Natural killer cell treated with Interleukin-12 subunit alpha and Interleukin-12 subunit beta and Interleukin-15 and Interleukin-18, amount 100 ng/mL, for 72 hours (primary cell): ENCODE results near the gene NDUFS6. TPM values are rescaled to one million over a fixed set of nuclear protein-coding genes. Genes with fewer than 3 reads are reported as not detected.
"Not testable (repeated sequence)": the region's sequence is repeated elsewhere in the genome, so short reads cannot be mapped to it uniquely, and the experiment has no call there.

ENCODE experiments used
- ATAC-seq, 2 donors: fragments of 150-1000 bp; cut with Tn5 transposase in 1 of 2; sonication (Bioruptor Pico), chemical (Tn5 transposase) in 1 of 2; 2 replicates each; pipeline ENCODE4 v1.10.0; 2021
- DNase-seq: peaks from one replicate; pipeline ENCODE4 v3.0.0; 2022; ENCODE audit warnings: low spot score
- H3K27ac Mint-ChIP-seq, 2 donors: 1 replicate in 1 of 2; 2 replicates in 1 of 2; pipeline ENCODE4 v1.8.0; 2022; ENCODE audit warnings: mixed read lengths in 2 of 2, mild to moderate bottlenecking in 1 of 2, moderate library complexity in 1 of 2
- H3K27me3 Mint-ChIP-seq, 2 donors: 1 replicate in 1 of 2; 2 replicates in 1 of 2; pipeline ENCODE4 v1.8.0; 2022; ENCODE audit warnings: mixed read lengths in 2 of 2
- H3K36me3 Mint-ChIP-seq: one replicate; pipeline ENCODE4 v1.8.0; 2022; ENCODE audit warnings: mixed read lengths
- H3K4me1 Mint-ChIP-seq, 2 donors: 1 replicate in 1 of 2; 2 replicates in 1 of 2; pipeline ENCODE4 v1.8.0; 2022; ENCODE audit warnings: low read depth in 2 of 2, mixed read lengths in 2 of 2, mild to moderate bottlenecking in 1 of 2
- H3K4me3 Mint-ChIP-seq: one replicate; pipeline ENCODE4 v1.8.0; 2022; ENCODE audit warnings: mixed read lengths
- H3K9me3 Mint-ChIP-seq: 2 replicates; pipeline ENCODE4 v1.8.0; 2022; ENCODE audit warnings: mixed read lengths
- total RNA-seq, 2 donors: library from RNA; stranded (reverse); gene quantifications; one replicate each; pipeline ENCODE4 v1.2.3, GENCODE V29; 2022

The NDUFS6 gene
- total RNA-seq, 2 donors from 2014 or later, result 25.3 to 35.5 TPM

- Mint-ChIP-seq H3K4me1 (no peaks in the 10 kb centered on the region), H3K27ac (no peak overlapping the region), H3K27me3 (peaks cover 9 to 12% of the 10 kb centered on the region in 2 donors), H3K4me3 (no peak overlapping the region), H3K36me3 (no peaks in the 10 kb centered on the region), H3K9me3 (no peaks in the 10 kb centered on the region)
- DNase-seq, result no peak
- ATAC-seq, result no peak
Measured at GRCh38 chr5:1836891-1837880, 36.0 kb downstream of the NDUFS6 start.

GRCh38 chr5:1838013-1838412 lies 36.8 kb downstream of the NDUFS6 start:
- Mint-ChIP-seq H3K36me3 (no peaks in the 10 kb centered on the region), H3K27me3 (peaks cover 9 to 12% of the 10 kb centered on the region in 2 donors), H3K4me3 (no peak overlapping the region), H3K9me3 (no peaks in the 10 kb centered on the region), H3K27ac (no peak overlapping the region), H3K4me1 (no peaks in the 10 kb centered on the region)
- DNase-seq, result no peak
- no peak for ATAC-seq

GRCh38 chr5:1840071-1840547 lies 38.9 kb downstream of the NDUFS6 start:
- Mint-ChIP-seq H3K4me1 (no peaks in the 10 kb centered on the region), H3K27me3 (peaks cover 3 to 5% of the 10 kb centered on the region in 2 donors), H3K27ac (no peak overlapping the region), H3K4me3 (no peak overlapping the region), H3K36me3 (no peaks in the 10 kb centered on the region), H3K9me3 (no peaks in the 10 kb centered on the region)
- ATAC-seq (no peak), DNase-seq (no peak)

- Mint-ChIP-seq H3K27ac (no peak overlapping the region), H3K4me3 (no peak overlapping the region), H3K9me3 (no peaks in the 10 kb centered on the region), H3K4me1 (no peaks in the 10 kb centered on the region), H3K36me3 (no peaks in the 10 kb centered on the region), H3K27me3 (peaks cover 2 to 5% of the 10 kb centered on the region in 2 donors)
- DNase-seq (no peak), ATAC-seq (peak in 1 of 2 donors; percentile 22)
Measured at GRCh38 chr5:1840741-1841521, 39.7 kb downstream of the NDUFS6 start.

GRCh38 chr5:1842004-1842819 lies 41.0 kb downstream of the NDUFS6 start:
- H3K9me3 Mint-ChIP-seq, result no peaks in the 10 kb centered on the region
- no peak for DNase-seq
- no peaks in the 10 kb centered on the region for H3K4me1 Mint-ChIP-seq
- no peaks in the 10 kb centered on the region for H3K36me3 Mint-ChIP-seq
- peaks cover 2 to 5% of the 10 kb centered on the region in 2 donors for H3K27me3 Mint-ChIP-seq
- no peak overlapping the region for H3K27ac Mint-ChIP-seq
- H3K4me3 Mint-ChIP-seq, result no peak overlapping the region
- no peak for ATAC-seq

DNA sequence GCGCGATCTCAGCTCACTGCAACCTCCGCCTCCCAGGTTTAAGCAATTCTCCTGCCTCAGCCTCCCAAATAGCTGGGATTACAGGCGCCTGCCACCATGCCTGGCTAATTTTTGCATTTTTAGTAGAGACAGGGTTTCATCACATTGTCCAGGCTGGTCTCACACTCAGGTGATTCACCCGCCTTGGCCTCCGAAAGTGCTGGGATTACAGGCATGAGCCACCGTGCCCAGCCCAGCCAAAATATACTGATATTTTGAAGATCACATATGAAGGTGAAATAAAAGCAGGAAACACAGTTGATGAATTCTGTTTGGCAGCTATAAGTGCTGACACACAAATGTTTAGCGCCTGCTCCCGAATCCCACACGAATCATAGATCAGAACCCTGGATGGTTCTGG lies 42.6 kb downstream of the NDUFS6 start:
- H3K9me3 Mint-ChIP-seq, H3K36me3 Mint-ChIP-seq, H3K4me3 Mint-ChIP-seq, H3K27me3 Mint-ChIP-seq, H3K27ac Mint-ChIP-seq, DNase-seq, ATAC-seq, H3K4me1 Mint-ChIP-seq: not testable (repeated sequence)

DNA sequence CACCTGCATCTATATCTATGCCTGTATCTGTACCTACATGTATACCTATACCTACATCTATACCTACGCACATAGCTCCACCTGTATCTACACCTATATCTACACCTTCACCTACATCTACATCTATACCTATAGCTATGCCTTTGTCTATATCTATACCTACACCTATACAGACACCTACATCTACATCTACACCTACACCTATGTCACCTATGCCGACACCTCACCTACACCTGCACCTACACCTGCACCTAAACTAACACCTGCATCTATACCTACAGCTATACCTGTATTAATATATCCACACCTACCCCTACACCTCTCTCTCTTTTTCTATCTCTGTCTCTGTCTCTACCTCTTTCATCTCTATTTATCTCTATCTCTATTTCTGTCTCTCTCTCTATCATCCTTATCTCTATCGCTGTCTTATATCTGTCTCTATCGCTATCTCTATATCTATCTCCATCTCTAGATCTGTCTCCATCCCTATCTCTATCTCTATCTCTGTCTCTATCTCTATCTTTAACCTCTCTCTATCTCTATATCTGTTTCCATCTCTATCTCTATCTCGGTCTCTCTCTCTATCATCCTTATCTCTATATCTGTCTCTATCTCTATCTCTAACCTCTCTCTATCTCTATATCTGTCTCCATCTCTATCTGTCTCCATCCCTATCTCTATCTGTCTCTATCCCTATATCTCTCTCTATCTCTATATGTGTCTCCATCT lies 43.7 kb downstream of the NDUFS6 start:
- Mint-ChIP-seq H3K27me3 (peaks cover 0 to 8% of the 10 kb centered on the region in 2 donors), H3K27ac (no peak overlapping the region), H3K4me3 (no peak overlapping the region), H3K4me1 (no peaks in the 10 kb centered on the region), H3K36me3 (no peaks in the 10 kb centered on the region), H3K9me3 (no peaks in the 10 kb centered on the region)
- ATAC-seq (no peak), DNase-seq (no peak)

- ATAC-seq, result no peak
- DNase-seq, result no peak
- Mint-ChIP-seq H3K9me3 (no peaks in the 10 kb centered on the region), H3K27me3 (peaks cover 0 to 10% of the 10 kb centered on the region in 2 donors), H3K36me3 (no peaks in the 10 kb centered on the region), H3K4me3 (no peak overlapping the region), H3K27ac (no peak overlapping the region), H3K4me1 (no peaks in the 10 kb centered on the region)
Measured at GRCh38 chr5:1845696-1846095, 44.5 kb downstream of the NDUFS6 start.

- Mint-ChIP-seq H3K4me3 (no peak overlapping the region), H3K27me3 (peaks cover 0 to 13% of the 10 kb centered on the region in 2 donors), H3K9me3 (no peaks in the 10 kb centered on the region), H3K27ac (no peak overlapping the region), H3K4me1 (no peaks in the 10 kb centered on the region), H3K36me3 (no peaks in the 10 kb centered on the region)
- DNase-seq (peak; percentile 50), ATAC-seq (no peak)
Measured at GRCh38 chr5:1846583-1846982, 45.4 kb downstream of the NDUFS6 start.

- no peak overlapping the region for H3K27ac Mint-ChIP-seq
- ATAC-seq (no peak), DNase-seq (no peak)
- no peaks in the 10 kb centered on the region for H3K4me1 Mint-ChIP-seq
- H3K36me3 Mint-ChIP-seq, result no peaks in the 10 kb centered on the region
- peaks cover 0 to 15% of the 10 kb centered on the region in 2 donors for H3K27me3 Mint-ChIP-seq
- H3K9me3 Mint-ChIP-seq, result no peaks in the 10 kb centered on the region
- no peak overlapping the region for H3K4me3 Mint-ChIP-seq
Measured at GRCh38 chr5:1847056-1847455, 45.8 kb downstream of the NDUFS6 start.

DNA sequence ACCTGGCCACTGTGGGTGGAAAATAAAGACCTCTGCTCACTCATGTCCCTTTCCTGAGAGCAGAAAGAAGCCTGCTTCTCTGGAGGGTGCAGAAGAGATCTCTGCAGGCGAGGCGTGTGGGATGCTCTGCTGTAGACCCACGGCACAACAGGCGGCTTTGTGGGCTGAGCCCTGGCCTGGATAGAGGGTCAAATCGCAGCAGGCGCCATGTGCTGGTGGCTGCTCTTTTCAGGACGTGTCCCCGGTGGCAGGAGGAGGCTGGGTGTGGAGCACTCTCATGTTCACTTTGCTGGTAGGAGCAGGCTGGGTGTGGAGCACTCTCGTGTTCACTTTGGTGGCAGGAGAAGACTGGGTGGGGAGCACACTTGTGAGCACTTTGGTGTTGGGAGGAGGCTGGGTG lies 46.4 kb downstream of the NDUFS6 start:
- H3K4me3 Mint-ChIP-seq, result no peak overlapping the region
- H3K36me3 Mint-ChIP-seq, result no peaks in the 10 kb centered on the region
- no peaks in the 10 kb centered on the region for H3K9me3 Mint-ChIP-seq
- H3K4me1 Mint-ChIP-seq, result no peaks in the 10 kb centered on the region
- H3K27ac Mint-ChIP-seq, result no peak overlapping the region
- peak; percentile 45 for DNase-seq
- peaks cover 0 to 16% of the 10 kb centered on the region in 2 donors for H3K27me3 Mint-ChIP-seq
- no peak for ATAC-seq

DNA sequence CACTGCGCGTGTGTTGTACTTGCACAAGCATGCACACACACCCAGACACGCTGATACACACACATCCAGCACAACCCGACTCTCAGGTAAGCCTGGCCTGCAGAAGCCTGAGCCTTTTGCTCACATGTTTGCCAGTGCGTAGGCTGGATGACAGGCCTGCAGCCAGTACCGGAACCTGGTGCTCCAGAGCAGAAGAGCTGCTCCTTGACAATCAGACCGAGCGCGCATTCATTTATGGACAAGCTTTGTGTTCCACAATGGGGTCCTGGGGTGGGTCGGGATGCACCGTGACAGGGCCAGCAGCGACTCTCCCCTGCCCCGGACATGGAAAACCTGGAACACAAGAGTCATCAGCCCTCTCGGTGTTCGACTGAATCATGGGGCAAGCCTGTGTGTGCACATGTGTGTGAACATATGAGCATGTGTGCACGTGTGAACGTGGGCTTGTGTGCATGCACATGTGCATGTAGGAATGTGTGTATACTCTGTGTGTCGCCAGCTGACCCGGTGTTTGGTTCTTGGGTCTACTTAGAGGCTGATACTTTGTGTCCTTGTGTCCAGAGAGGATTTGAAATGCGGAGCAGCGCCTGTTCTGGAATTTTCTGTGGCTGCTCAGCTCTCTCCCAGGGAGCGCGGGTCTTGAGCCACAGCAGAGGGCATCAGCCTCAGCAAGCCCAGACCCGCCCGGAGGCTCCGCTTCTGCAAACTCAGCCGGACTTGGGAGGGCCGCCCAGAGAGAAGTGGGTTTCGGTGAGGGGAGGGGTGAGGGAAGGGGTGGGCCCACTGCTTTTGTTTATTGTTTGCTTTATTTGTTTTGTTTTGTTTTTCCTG lies 49.3 kb downstream of the NDUFS6 start:
- no peaks in the 10 kb centered on the region for H3K4me1 Mint-ChIP-seq
- H3K27ac Mint-ChIP-seq, result no peak overlapping the region
- no peaks in the 10 kb centered on the region for H3K36me3 Mint-ChIP-seq
- peaks cover 16 to 28% of the 10 kb centered on the region in 2 donors for H3K27me3 Mint-ChIP-seq
- no peak overlapping the region for H3K4me3 Mint-ChIP-seq
- no peaks in the 10 kb centered on the region for H3K9me3 Mint-ChIP-seq
- ATAC-seq (no peak), DNase-seq (no peak)
